Panc1 (cell line): Measurements from ENCODE around the gene TXK.

Experiments
- POLR2AphosphoS5 ChIP-seq: IDR thresholded peaks from 2 replicates; pipeline ENCODE4 v1.6.1; 2012; ENCODE audit warnings: mild to moderate bottlenecking, low read depth, low read length, moderate library complexity
- TCF7L2 ChIP-seq: IDR thresholded peaks from 2 replicates; pipeline ENCODE4 v1.6.1; 2011; ENCODE audit warnings: mild to moderate bottlenecking, low read depth, low read length, inconsistent platforms
- TF ChIP-seq, protein P1 (sequence below): fragments of 450-650 bp; IDR thresholded peaks from 2 replicates; pipeline ENCODE4 v1.5.1; 2017; ENCODE audit warnings: mild to moderate bottlenecking

- TF ChIP-seq, protein P1, sequence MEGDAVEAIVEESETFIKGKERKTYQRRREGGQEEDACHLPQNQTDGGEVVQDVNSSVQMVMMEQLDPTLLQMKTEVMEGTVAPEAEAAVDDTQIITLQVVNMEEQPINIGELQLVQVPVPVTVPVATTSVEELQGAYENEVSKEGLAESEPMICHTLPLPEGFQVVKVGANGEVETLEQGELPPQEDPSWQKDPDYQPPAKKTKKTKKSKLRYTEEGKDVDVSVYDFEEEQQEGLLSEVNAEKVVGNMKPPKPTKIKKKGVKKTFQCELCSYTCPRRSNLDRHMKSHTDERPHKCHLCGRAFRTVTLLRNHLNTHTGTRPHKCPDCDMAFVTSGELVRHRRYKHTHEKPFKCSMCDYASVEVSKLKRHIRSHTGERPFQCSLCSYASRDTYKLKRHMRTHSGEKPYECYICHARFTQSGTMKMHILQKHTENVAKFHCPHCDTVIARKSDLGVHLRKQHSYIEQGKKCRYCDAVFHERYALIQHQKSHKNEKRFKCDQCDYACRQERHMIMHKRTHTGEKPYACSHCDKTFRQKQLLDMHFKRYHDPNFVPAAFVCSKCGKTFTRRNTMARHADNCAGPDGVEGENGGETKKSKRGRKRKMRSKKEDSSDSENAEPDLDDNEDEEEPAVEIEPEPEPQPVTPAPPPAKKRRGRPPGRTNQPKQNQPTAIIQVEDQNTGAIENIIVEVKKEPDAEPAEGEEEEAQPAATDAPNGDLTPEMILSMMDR = no peak
- TF ChIP-seq POLR2AphosphoS5 = no peak
- TF ChIP-seq TCF7L2 = no peak
Measured at GRCh38 chr4:48100256-48100655, 33.8 kb downstream of the TXK start.
